Naive B cell (primary cell): ENCODE results near the gene PRKD1. TPM values are rescaled to one million over a fixed set of nuclear protein-coding genes. Genes with fewer than 3 reads are reported as not detected.
"Not testable (repeated sequence)": the region's sequence is repeated elsewhere in the genome, so short reads cannot be mapped to it uniquely, and the experiment has no call there.

Experiments
- ATAC-seq, 2 donors: fragments of 150-1000 bp; cut with Tn5 transposase; 2 replicates each; pipeline ENCODE4 v1.10.0; 2021; ENCODE audit warnings: low read depth in 2 of 2, mild to moderate bottlenecking in 2 of 2, moderate library complexity in 2 of 2
- DNase-seq: peaks from one replicate; pipeline ENCODE4 v3.0.0; 2022
- H3K27ac Mint-ChIP-seq, 6 donors: one replicate each; pipeline ENCODE4 v1.8.0; 2020 to 2022; ENCODE audit warnings: mild to moderate bottlenecking in 6 of 6, mixed read lengths in 6 of 6, moderate library complexity in 5 of 6, inconsistent platforms in 2 of 6
- H3K27me3 Mint-ChIP-seq, 3 donors: one replicate each; pipeline ENCODE4 v1.8.0; 2021 to 2022; ENCODE audit warnings: mixed read lengths in 3 of 3, mild to moderate bottlenecking in 1 of 3
- H3K36me3 Mint-ChIP-seq, 2 donors: one replicate each; pipeline ENCODE4 v1.8.0; 2020 to 2022; ENCODE audit warnings: mixed read lengths in 2 of 2, inconsistent platforms in 1 of 2, mild to moderate bottlenecking in 1 of 2
- H3K4me1 Mint-ChIP-seq, 3 donors: one replicate each; pipeline ENCODE4 v1.8.0; 2020 to 2022; ENCODE audit warnings: mixed read lengths in 3 of 3, inconsistent platforms in 1 of 3, mild to moderate bottlenecking in 1 of 3, moderate library complexity in 1 of 3
- H3K4me3 Mint-ChIP-seq, 8 donors: one replicate each; pipeline ENCODE4 v1.8.0; 2020 to 2022; ENCODE audit warnings: mild to moderate bottlenecking in 8 of 8, mixed read lengths in 8 of 8, moderate library complexity in 8 of 8, inconsistent platforms in 2 of 8
- H3K9me3 Mint-ChIP-seq, 7 donors: one replicate each; pipeline ENCODE4 v1.8.0; 2020 to 2022; ENCODE audit warnings: mixed read lengths in 7 of 7, mild to moderate bottlenecking in 5 of 7, inconsistent platforms in 2 of 7, moderate library complexity in 1 of 7
- polyA plus RNA-seq, 6 donors: library from polyadenylated mRNA; unstranded; fragments of 300-500 nt; fragmentation: Illumina TruSeq; gene quantifications; one replicate each; pipeline ENCODE4 v1.2.3, GENCODE V29; 2021; ENCODE audit warnings: low read depth in 6 of 6

PRKD1 gene
- polyA plus RNA-seq, 6 donors from 2014 or later = 0.29 to 0.95 (median 0.58) TPM; not detected in 2

DNA sequence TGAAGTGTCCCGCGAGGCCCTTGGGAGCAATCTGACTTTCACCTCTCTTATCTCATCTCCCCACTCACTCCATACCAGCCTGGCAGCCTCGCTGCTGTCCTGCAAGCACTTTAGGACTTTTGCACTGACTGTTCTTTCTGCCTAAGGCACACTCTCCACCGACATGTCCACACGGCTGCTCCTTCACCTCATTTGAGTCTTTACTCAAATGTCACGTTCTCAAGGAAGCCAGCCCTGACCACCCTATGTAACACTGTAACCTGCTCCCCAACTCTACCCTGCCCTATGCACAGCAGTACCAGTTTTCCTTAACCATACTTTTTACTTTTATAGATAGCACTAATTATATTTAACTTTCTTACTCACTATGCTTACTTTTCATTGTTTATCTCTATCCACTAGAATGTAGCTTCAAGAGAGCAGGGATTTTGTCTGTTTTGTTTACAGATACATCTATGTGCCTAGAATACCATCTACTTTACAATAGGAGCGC lies 32.0 kb downstream of the PRKD1 start:
- no peaks in the 10 kb centered on the region for H3K36me3 Mint-ChIP-seq
- no peaks in the 10 kb centered on the region for H3K27me3 Mint-ChIP-seq
- H3K4me3 Mint-ChIP-seq = no peak overlapping the region
- H3K9me3 Mint-ChIP-seq = peaks cover 0 to 3% (median 0%) of the 10 kb centered on the region in 7 donors
- no peak for DNase-seq
- ATAC-seq = no peak
- H3K4me1 Mint-ChIP-seq = peaks cover 0 to 6% (median 0%) of the 10 kb centered on the region in 3 donors
- peak overlapping the region in 1 of 6 donors; percentile 4 for H3K27ac Mint-ChIP-seq

DNA sequence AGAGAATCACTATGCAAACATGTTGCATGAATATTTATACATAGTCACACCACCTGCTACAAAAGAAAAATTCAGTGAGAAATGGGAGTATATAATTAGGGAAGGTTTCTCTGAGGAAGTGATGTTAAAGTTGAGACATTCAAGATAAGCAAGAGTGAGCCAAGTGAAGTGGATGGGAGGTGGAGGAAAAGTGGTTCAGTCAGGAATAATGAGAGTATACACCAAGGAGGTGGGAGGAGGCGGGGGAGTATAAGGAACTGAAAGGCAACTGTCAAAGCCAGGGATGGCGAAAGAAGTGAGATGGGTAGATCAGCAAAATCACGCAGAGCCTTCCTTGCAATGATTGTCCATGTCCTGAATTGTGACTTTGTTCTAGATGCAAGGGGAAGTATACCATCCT lies 33.7 kb downstream of the PRKD1 start:
- Mint-ChIP-seq H3K27ac (peak overlapping the region in 1 of 6 donors; percentile 1), H3K9me3 (no peaks in the 10 kb centered on the region), H3K27me3 (no peaks in the 10 kb centered on the region), H3K4me3 (no peak overlapping the region), H3K4me1 (no peaks in the 10 kb centered on the region), H3K36me3 (no peaks in the 10 kb centered on the region)
- ATAC-seq = no peak
- no peak for DNase-seq

DNA sequence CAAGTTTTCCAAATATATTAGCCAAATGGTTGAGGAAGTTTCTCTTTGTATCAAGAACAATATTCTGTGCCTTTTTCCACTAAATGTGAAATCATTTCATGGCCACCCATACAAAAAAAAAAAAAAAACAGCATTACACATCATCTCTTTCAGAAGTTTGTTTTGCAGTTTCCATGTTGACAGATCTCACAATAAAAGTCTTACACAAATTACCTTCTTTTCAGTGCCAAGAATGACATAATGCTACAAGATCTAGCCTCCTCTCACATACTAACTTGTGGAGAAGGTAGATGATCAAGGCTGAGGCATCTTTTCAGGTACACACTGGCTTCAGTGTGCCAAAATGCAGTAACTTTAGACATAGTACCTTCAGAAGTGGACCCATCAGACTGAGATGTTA lies 35.3 kb downstream of the PRKD1 start:
- H3K4me3 Mint-ChIP-seq = no peak overlapping the region
- no peaks in the 10 kb centered on the region for H3K36me3 Mint-ChIP-seq
- no peak overlapping the region for H3K27ac Mint-ChIP-seq
- ATAC-seq (no peak), DNase-seq (no peak)
- H3K27me3 Mint-ChIP-seq = no peaks in the 10 kb centered on the region
- H3K4me1 Mint-ChIP-seq = no peaks in the 10 kb centered on the region
- H3K9me3 Mint-ChIP-seq = no peaks in the 10 kb centered on the region

DNA sequence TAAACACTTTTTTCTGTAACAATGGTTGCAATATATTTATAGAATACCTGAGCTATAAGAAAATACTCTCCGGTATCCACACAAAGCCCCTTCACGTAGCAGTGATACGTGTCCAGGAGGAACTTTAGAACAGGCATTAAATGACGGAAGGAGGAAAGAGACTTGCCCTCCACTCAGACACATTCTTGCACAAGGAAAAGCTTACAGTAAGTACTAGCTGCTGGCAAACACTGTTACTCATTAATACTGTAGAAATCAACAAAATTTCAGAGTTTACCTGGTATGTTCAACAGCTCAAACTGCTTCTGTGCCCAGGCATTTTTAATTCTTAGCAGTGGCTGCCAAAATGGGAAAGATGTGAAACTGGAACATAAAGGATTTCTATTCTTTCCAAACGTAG lies 41.7 kb downstream of the PRKD1 start:
- no peak for ATAC-seq
- H3K4me1 Mint-ChIP-seq = no peaks in the 10 kb centered on the region
- H3K9me3 Mint-ChIP-seq = peaks cover 0 to 11% (median 4%) of the 10 kb centered on the region in 7 donors
- no peak for DNase-seq
- no peak overlapping the region for H3K27ac Mint-ChIP-seq
- no peak overlapping the region for H3K4me3 Mint-ChIP-seq
- H3K27me3 Mint-ChIP-seq = no peaks in the 10 kb centered on the region
- H3K36me3 Mint-ChIP-seq = no peaks in the 10 kb centered on the region

DNA sequence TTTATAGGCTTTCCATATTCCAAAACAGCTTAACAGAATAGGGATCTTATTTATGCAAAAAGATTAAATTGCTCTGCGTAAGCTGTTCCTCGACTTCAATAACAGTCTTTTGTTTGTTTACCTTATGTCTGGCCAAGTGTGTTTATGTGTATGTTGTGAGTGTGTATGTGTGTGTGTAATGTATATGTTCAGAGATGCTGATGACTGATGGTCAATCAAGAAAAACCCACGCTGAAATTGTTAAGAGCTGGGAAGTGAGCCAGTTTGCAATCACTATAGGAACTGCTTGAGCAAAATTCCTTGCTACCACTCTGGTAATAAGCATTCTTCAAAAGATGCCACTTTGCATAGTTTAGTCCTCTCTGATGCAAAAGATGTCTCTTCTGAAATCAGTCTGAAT lies 59.6 kb downstream of the PRKD1 start:
- H3K27ac Mint-ChIP-seq = no peak overlapping the region
- H3K4me3 Mint-ChIP-seq = no peak overlapping the region
- H3K9me3 Mint-ChIP-seq = peaks cover 0 to 2% (median 0%) of the 10 kb centered on the region in 7 donors
- H3K27me3 Mint-ChIP-seq = no peaks in the 10 kb centered on the region
- DNase-seq (no peak), ATAC-seq (no peak)
- no peaks in the 10 kb centered on the region for H3K4me1 Mint-ChIP-seq
- no peaks in the 10 kb centered on the region for H3K36me3 Mint-ChIP-seq

DNA sequence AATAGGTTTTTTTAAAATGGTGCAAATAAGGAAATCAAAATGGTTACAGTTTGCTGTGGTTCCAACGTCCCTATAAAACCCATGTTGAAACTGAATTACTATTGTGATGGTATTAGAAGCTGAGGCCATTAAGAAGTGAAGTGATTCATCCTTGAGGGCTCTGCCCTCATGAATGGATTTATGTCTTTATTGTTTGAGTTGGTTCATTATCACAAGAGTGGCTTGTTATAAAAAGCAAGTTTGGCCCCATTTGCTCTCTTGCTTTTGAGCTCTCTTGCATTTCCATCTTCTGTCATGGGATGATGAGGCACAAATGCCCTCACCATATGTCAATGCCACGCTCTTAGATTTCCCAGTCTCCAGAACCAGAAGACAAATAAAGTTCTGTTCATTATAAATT lies 62.3 kb downstream of the PRKD1 start:
- ATAC-seq = no peak
- no peak for DNase-seq
- peaks cover 0 to 3% (median 0%) of the 10 kb centered on the region in 3 donors for H3K4me1 Mint-ChIP-seq
- peaks cover 0 to 4% (median 0%) of the 10 kb centered on the region in 7 donors for H3K9me3 Mint-ChIP-seq
- no peaks in the 10 kb centered on the region for H3K27me3 Mint-ChIP-seq
- H3K27ac Mint-ChIP-seq = no peak overlapping the region
- H3K36me3 Mint-ChIP-seq = no peaks in the 10 kb centered on the region
- no peak overlapping the region for H3K4me3 Mint-ChIP-seq

DNA sequence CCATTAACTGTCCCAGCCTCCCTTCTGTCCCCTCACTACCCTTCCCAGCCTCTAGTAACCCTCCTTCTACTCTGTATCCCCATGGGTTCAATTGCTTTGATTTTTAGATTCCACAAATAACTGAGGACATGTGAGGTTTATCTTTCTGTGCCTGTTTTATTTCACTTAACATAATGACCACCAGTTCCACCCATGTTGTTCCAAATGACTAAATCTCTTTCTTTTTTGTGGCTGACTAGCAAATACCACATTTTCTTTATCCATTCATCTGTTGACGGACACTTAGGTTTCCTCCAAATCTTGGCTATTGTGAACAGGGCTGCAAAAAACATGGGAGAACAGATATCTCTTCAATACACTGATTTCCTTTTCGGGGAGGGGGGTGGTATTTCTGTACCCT lies 65.7 kb downstream of the PRKD1 start:
- Mint-ChIP-seq H3K9me3 (peaks cover 0 to 4% (median 3%) of the 10 kb centered on the region in 7 donors), H3K4me3 (no peak overlapping the region), H3K4me1 (peaks cover 10 to 17% (median 15%) of the 10 kb centered on the region in 3 donors), H3K27ac (peak overlapping the region in 1 of 6 donors; percentile 72), H3K27me3 (no peaks in the 10 kb centered on the region), H3K36me3 (no peaks in the 10 kb centered on the region)
- ATAC-seq (no peak), DNase-seq (no peak)

DNA sequence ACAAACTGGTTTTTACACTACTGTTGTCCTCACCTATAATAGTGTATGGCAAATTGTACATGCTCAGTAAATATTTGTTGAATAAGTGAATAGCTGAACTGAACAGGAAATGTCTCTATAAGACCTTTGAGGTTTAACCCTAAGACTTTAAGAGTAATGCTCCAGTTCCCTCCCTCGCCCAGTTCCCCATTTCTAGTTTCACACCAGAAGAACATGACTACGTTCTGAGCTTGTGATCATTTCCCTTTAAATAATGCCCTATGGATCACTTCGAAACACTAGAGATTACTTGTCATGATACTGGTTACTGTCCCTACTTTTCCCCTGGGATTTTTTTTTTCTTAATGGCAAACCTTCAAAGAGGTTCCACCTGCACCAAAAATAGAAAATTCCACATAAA lies 69.3 kb downstream of the PRKD1 start:
- H3K4me3 Mint-ChIP-seq = peak overlapping the region in 7 of 8 donors; percentile 15 to 83 (median 63)
- peaks cover 5 to 32% (median 12%) of the 10 kb centered on the region in 7 donors for H3K9me3 Mint-ChIP-seq
- no peaks in the 10 kb centered on the region for H3K27me3 Mint-ChIP-seq
- ATAC-seq (peak; percentile 86 to 91), DNase-seq (peak; percentile 11)
- H3K36me3 Mint-ChIP-seq = peaks cover 0 to 7% of the 10 kb centered on the region in 2 donors
- peaks cover 11 to 19% (median 19%) of the 10 kb centered on the region in 3 donors for H3K4me1 Mint-ChIP-seq
- peak overlapping the region in 5 of 6 donors; percentile 41 to 92 (median 87) for H3K27ac Mint-ChIP-seq

DNA sequence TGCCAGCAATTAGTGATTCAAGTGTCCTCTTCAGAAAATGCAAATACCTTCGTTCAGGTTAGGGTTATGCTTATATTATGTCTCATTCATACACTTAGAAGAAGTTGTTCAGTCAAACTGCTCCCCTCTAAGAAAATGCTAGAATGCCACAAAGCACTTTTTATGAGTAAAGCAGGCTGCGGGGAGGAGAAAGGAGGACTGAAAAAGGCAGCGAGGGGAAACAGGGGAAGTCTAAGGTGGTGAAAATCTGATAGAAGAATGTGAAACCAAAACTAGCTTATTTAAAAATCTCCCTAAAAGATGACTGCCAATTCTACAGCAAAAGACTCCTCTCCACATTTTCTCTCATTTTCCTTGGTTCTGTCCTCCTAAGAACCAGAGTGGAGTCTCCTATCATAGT lies 70.1 kb downstream of the PRKD1 start:
- no peaks in the 10 kb centered on the region for H3K27me3 Mint-ChIP-seq
- peak; percentile 76 to 80 for ATAC-seq
- H3K27ac Mint-ChIP-seq = peak overlapping the region; percentile 11 to 91 (median 46)
- H3K4me3 Mint-ChIP-seq = peak overlapping the region; percentile 33 to 83 (median 60)
- H3K9me3 Mint-ChIP-seq = peaks cover 5 to 39% (median 12%) of the 10 kb centered on the region in 7 donors
- peaks cover 11 to 19% (median 19%) of the 10 kb centered on the region in 3 donors for H3K4me1 Mint-ChIP-seq
- no peak for DNase-seq
- H3K36me3 Mint-ChIP-seq = peaks cover 0 to 7% of the 10 kb centered on the region in 2 donors

DNA sequence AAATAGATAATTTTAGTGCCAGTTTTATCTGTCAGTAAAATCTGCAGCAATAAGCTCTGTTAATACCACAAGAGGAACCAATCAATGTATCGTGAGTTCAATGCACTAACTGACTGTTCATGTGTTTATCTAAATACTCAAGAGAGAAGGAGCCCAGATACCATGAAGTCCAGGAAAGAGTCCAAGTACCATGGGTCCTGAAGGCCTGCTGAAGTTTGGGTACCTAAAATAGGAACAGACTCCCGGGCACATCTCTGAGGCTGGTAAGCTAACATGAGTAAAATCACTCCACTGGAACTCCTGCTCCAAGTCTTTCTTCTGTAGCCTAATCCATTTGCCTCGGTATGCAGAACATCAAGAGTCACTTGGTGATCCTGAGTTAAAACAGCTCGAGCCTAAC lies 71.1 kb downstream of the PRKD1 start:
- peaks cover 5 to 50% (median 17%) of the 10 kb centered on the region in 7 donors for H3K9me3 Mint-ChIP-seq
- peak overlapping the region in 1 of 8 donors; percentile 68 for H3K4me3 Mint-ChIP-seq
- H3K4me1 Mint-ChIP-seq = peaks cover 11 to 19% (median 16%) of the 10 kb centered on the region in 3 donors
- H3K27ac Mint-ChIP-seq = peak overlapping the region in 2 of 6 donors; percentile 87 to 91
- H3K27me3 Mint-ChIP-seq = no peaks in the 10 kb centered on the region
- ATAC-seq = no peak
- no peak for DNase-seq
- H3K36me3 Mint-ChIP-seq = peaks cover 0 to 7% of the 10 kb centered on the region in 2 donors

DNA sequence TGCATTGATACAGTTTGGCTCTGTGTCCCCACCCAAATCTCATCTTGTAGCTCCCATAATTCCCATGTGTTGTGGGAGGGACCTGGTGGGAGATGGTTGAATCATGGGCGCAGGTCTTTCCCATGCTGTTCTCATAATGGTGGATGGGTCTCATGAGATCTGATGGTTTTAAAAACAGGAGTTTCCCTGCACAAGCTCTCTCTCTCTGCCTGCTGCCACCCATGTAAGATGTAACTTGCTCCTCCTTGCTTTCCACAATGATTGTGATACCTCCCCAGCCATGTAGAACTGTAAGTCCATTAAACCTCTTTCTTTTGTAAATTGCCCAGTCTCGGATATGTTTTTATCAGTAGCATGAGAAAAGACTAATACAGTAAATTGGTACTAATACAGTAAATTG lies 74.0 kb downstream of the PRKD1 start:
- H3K27ac Mint-ChIP-seq, H3K36me3 Mint-ChIP-seq, H3K4me3 Mint-ChIP-seq, ATAC-seq, DNase-seq, H3K27me3 Mint-ChIP-seq: not testable (repeated sequence)
- Mint-ChIP-seq H3K9me3 (peaks cover 10 to 56% (median 20%) of the 10 kb centered on the region in 7 donors), H3K4me1 (peaks cover 11 to 19% (median 16%) of the 10 kb centered on the region in 3 donors)

DNA sequence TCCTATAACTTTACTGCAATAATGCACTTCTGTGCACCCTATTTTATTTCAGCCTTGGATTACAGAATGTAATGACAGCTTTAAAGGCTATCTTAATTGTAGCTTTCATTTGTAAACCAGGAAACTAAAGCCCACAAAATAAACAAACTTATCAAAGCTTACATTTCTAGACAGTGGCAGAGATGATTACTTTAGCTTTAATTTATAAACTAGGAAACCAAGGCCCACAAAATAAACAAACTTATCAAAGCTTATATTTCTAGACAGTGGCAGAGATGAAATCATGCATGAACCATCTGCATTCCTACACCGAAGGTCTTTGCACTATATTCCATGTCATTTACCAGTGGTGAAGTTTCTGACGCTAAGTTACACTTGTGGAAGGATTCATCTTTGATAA lies 74.4 kb downstream of the PRKD1 start:
- ATAC-seq = no peak
- Mint-ChIP-seq H3K4me1 (peaks cover 9 to 15% (median 15%) of the 10 kb centered on the region in 3 donors), H3K27ac (no peak overlapping the region), H3K36me3 (peaks cover 0 to 7% of the 10 kb centered on the region in 2 donors), H3K4me3 (no peak overlapping the region), H3K27me3 (no peaks in the 10 kb centered on the region), H3K9me3 (peaks cover 10 to 56% (median 20%) of the 10 kb centered on the region in 7 donors)
- DNase-seq = no peak

DNA sequence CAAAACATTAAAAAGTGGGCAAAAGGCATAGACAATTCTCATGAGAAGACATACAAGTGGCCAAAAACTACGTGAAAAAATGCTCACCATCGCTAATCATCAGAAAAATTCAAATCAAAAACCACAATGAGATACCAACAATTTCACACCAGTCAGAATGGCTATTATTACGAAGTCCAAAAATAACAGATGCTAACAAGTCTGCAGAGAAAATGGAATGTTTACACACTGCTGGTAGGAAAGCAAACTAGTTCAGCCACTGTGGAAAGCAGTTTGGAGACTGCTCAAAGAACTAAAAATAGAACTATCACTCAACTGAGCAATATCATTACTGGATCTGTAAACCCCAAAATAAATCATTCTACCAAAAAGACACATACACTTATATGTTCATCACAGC lies 76.2 kb downstream of the PRKD1 start:
- DNase-seq (no peak), ATAC-seq (no peak)
- H3K27ac Mint-ChIP-seq = no peak overlapping the region
- H3K4me3 Mint-ChIP-seq = no peak overlapping the region
- peaks cover 0 to 3% (median 0%) of the 10 kb centered on the region in 3 donors for H3K27me3 Mint-ChIP-seq
- peaks cover 0 to 7% of the 10 kb centered on the region in 2 donors for H3K36me3 Mint-ChIP-seq
- H3K9me3 Mint-ChIP-seq = peaks cover 10 to 48% (median 19%) of the 10 kb centered on the region in 7 donors
- H3K4me1 Mint-ChIP-seq = peaks cover 0 to 4% (median 0%) of the 10 kb centered on the region in 3 donors

DNA sequence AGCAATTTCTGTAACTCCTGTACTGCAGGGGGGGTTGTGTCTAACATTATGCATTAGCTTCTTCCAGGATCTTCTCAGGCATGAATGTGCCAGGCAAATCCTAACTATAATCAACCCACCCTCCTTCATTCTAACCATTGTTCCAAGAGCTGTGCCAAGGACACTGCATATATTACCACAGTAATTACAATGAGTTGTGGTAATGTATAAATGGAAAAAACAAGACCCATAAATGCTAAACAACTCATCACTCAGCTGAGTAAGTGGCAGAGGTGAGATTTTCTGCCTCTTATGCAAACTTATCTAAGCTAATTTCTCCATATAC lies 80.6 kb downstream of the PRKD1 start:
- H3K36me3 Mint-ChIP-seq = no peaks in the 10 kb centered on the region
- no peak overlapping the region for H3K27ac Mint-ChIP-seq
- peaks cover 0 to 7% (median 0%) of the 10 kb centered on the region in 3 donors for H3K4me1 Mint-ChIP-seq
- DNase-seq = no peak
- ATAC-seq = no peak
- peaks cover 0 to 12% (median 6%) of the 10 kb centered on the region in 7 donors for H3K9me3 Mint-ChIP-seq
- peaks cover 0 to 5% (median 0%) of the 10 kb centered on the region in 3 donors for H3K27me3 Mint-ChIP-seq
- no peak overlapping the region for H3K4me3 Mint-ChIP-seq
